Measurements from ENCODE around the gene MSMO1. TPM values are rescaled to one million over a fixed set of nuclear protein-coding genes. Genes with fewer than 3 reads are reported as not detected.

MSMO1 gene
- total and polyA plus RNA-seq, 8 donors: 5.6 to 19.5 (median 10.9) TPM

DNA sequence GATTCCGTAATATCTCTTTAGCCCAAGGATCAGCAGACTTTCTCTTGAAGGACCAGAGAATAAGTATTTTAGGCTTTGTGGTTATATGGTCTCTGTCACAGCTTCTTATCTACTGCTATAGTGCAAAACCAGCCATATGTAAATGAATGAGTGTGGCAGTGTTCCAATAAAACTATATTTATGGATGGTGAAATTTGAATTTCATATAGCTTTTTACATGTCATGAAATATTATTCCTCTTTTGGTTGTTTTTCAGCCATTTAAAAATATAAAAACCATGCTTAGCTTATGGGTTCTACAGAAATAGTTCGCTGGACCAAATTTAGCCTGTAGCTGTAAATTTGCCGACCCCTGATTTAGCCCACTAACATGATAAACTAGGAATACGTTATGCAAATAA is 18.0 kb upstream of the MSMO1 start:
- WGBS, 2 donors: 97 to 98% methylated on average over 4 of the region's 4 CpGs
- no peak overlapping the region for H3K27ac ChIP-seq
- H3K4me3 ChIP-seq: no peak overlapping the region
- no peaks in the 10 kb centered on the region for H3K27me3 ChIP-seq
- H3K9me3 ChIP-seq: no peaks in the 10 kb centered on the region
- TF ChIP-seq, protein P1, sequence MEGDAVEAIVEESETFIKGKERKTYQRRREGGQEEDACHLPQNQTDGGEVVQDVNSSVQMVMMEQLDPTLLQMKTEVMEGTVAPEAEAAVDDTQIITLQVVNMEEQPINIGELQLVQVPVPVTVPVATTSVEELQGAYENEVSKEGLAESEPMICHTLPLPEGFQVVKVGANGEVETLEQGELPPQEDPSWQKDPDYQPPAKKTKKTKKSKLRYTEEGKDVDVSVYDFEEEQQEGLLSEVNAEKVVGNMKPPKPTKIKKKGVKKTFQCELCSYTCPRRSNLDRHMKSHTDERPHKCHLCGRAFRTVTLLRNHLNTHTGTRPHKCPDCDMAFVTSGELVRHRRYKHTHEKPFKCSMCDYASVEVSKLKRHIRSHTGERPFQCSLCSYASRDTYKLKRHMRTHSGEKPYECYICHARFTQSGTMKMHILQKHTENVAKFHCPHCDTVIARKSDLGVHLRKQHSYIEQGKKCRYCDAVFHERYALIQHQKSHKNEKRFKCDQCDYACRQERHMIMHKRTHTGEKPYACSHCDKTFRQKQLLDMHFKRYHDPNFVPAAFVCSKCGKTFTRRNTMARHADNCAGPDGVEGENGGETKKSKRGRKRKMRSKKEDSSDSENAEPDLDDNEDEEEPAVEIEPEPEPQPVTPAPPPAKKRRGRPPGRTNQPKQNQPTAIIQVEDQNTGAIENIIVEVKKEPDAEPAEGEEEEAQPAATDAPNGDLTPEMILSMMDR (IDR thresholded peaks at IDR 0.05): no peak
- no peak for FAIRE-seq
- intact Hi-C loops (cut with DNase I): no loop called here
- ATAC-seq: no peak
- no peak for DNase-seq
- no peaks in the 10 kb centered on the region for H3K36me3 ChIP-seq
- H3K4me1 ChIP-seq: no peaks in the 10 kb centered on the region

DNA sequence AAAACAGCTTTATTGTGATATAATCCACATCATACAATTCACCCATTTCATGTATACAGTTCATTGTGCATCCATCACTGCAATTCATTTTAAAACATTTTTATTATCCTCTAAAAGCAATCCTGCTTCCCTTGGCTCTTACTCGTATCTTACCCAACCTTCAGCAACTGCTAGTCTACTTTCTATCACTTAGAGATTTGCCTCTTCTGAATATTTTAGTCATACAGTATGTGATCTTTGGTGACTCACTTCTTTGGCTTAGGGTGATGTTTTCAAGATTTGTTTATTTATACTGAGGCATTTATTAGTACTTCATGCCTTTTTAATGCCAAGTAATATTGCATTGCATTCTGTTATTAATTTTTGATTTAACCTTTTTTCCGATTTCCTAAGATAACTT is 15.0 kb upstream of the MSMO1 start:
- no peaks in the 10 kb centered on the region for H3K36me3 ChIP-seq
- 90 to 91% methylated on average over 2 of the region's 2 CpGs for WGBS, 2 donors
- no peaks in the 10 kb centered on the region for H3K4me1 ChIP-seq
- FAIRE-seq (no peak), DNase-seq (no peak), ATAC-seq (no peak)
- no peak overlapping the region for H3K4me3 ChIP-seq
- intact Hi-C loops (cut with DNase I): no loop called here
- H3K9me3 ChIP-seq: no peaks in the 10 kb centered on the region
- TF ChIP-seq, protein P1 (IDR thresholded peaks at IDR 0.05): no peak
- no peak overlapping the region for H3K27ac ChIP-seq
- H3K27me3 ChIP-seq: no peaks in the 10 kb centered on the region

DNA sequence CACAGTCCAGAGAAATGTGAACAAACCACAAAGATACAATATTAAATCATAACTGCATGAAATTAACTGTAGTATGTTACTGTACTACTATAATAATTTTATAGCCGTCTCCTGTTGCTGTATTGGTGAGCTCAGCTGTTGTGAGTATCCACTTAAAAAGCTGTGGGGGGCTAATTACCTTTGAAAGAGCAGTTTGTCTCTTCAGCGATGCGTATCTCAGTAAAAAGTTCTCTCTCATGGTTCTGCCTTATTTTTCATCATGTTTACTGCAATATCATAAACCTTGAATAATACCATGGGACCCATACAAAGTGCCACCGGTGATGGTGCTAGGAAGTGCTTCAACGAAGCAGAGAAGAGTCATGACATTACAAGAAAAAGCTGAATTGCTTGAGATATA is 8.4 kb upstream of the MSMO1 start:
- ATAC-seq (no peak), FAIRE-seq (no peak), DNase-seq (no peak)
- no peaks in the 10 kb centered on the region for H3K9me3 ChIP-seq
- no peaks in the 10 kb centered on the region for H3K27me3 ChIP-seq
- 93 to 94% methylated on average over 5 of the region's 5 CpGs for WGBS, 2 donors
- H3K36me3 ChIP-seq: no peaks in the 10 kb centered on the region
- intact Hi-C loops (cut with DNase I): no loop called here
- H3K27ac ChIP-seq: no peak overlapping the region
- H3K4me1 ChIP-seq: no peaks in the 10 kb centered on the region
- TF ChIP-seq, protein P1 (IDR thresholded peaks at IDR 0.05): no peak
- H3K4me3 ChIP-seq: no peak overlapping the region

DNA sequence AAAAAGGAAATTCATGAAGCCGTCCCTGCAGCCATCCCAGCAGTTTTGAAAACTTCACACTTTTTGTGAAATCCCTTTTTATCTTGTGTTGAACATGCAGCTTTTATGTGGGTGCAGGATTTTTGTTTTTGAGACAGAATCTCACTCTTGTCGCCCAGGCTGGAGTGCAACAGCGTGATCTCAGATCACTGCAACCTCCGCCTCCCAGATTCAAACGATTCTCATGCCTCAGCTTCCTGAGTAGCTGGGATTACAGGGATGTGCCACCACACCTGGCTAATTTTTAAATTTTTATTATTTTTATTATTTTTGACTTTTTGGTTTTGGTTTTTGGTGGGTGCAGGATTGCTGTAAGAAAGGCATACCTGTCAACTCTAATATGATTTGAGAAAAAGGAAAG is 8.0 kb upstream of the MSMO1 start:
- no peaks in the 10 kb centered on the region for H3K36me3 ChIP-seq
- H3K27ac ChIP-seq: no peak overlapping the region
- no peak for DNase-seq
- no peak for ATAC-seq
- H3K9me3 ChIP-seq: no peaks in the 10 kb centered on the region
- H3K4me3 ChIP-seq: no peak overlapping the region
- intact Hi-C loops (cut with DNase I): no loop called here
- H3K4me1 ChIP-seq: no peaks in the 10 kb centered on the region
- FAIRE-seq: no peak
- TF ChIP-seq, protein P1 (IDR thresholded peaks at IDR 0.05): no peak
- no peaks in the 10 kb centered on the region for H3K27me3 ChIP-seq
- 96 to 98% methylated on average over 5 of the region's 5 CpGs for WGBS, 2 donors

DNA sequence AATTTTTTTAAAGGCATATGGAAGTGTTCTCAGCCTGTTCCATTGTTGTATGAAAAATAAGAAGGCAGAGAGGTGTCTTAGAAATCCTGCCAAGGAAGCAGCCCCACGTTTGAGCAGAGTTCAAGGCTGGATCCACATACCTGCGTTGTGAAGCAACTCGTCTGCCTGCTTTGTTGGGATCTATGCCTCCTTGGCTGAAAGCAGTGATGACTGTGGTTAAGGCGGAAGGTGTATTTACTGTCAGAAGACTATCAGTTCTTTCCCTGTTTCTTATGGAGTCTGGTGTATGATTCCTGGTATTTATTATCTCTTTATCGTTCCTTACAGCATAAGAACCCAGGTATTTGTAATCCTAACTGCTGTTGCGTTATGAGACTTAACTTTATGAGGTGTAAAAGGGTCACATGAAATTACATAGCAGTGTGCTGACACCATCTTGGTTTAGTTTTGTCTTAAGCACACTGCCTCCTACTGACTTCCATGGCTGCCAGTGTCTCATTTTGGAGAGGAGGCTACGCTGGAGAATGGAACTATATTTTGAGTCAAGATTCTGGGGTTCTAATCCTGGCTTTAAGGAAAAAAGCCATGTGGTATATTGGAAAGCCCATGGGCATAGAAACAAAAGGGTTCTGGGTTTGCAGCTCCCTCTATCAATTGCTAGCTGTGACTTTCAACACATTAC is 3.1 kb upstream of the MSMO1 start:
- FAIRE-seq (no peak), DNase-seq (no peak), ATAC-seq (no peak)
- Histone ChIP-seq H3K27me3 (no peaks in the 10 kb centered on the region), H3K4me1 (peaks cover 4 to 22% (median 12%) of the 10 kb centered on the region in 3 donors), H3K4me3 (no peak overlapping the region), H3K36me3 (no peaks in the 10 kb centered on the region), H3K9me3 (no peaks in the 10 kb centered on the region), H3K27ac (no peak overlapping the region)
- TF ChIP-seq, protein P1 (IDR thresholded peaks at IDR 0.05): no peak
- 78 to 79% methylated on average over 7 of the region's 7 CpGs for WGBS, 2 donors
- intact Hi-C loops (cut with DNase I): no loop called here
